WTC11 (cell line): Measurements from ENCODE around the gene OR5H15.

Experiments
- CTCF ChIP-seq: fragments of 200-600 bp; IDR thresholded peaks from 2 replicates; pipeline ENCODE4 v1.8.0; 2022; ENCODE audit warnings: antibody characterized with exemption
- E2F4 ChIP-seq: sonication (generic); formaldehyde crosslinking; IDR thresholded peaks from 2 replicates; pipeline ENCODE4 v1.8.1; 2022; ENCODE audit warnings: low read depth, mild to moderate bottlenecking, moderate library complexity, missing genetic modification reagents, borderline replicate concordance
- ETV6 ChIP-seq: sonication (generic); formaldehyde crosslinking; IDR thresholded peaks from 2 replicates; pipeline ENCODE4 v1.8.1; 2022; ENCODE audit warnings: mild to moderate bottlenecking, missing genetic modification reagents
- SP1 ChIP-seq: sonication (generic); formaldehyde crosslinking; conservative IDR thresholded peaks from 2 replicates; pipeline ENCODE4 v1.8.1; 2022; ENCODE audit warnings: missing genetic modification reagents
- ZNF121 ChIP-seq: sonication (generic); formaldehyde crosslinking; IDR thresholded peaks from 2 replicates; pipeline ENCODE4 v1.8.0; 2023; ENCODE audit warnings: missing genetic modification reagents

- TF ChIP-seq ETV6 (CRISPR knock-in tag): no peak
- TF ChIP-seq CTCF: no peak
- TF ChIP-seq ZNF121 (CRISPR knock-in tag): no peak
- TF ChIP-seq E2F4 (CRISPR knock-in tag): no peak
- no peak for TF ChIP-seq SP1
Observed at GRCh38 chr3:98185180-98185579, 18.7 kb downstream of the OR5H15 start.
